Chondrocyte (in vitro differentiated cells): Measurements from ENCODE around the gene PAQR8. TPM values are rescaled to one million over a fixed set of nuclear protein-coding genes. Genes with fewer than 3 reads are reported as not detected.

Source experiments
- DNase-seq: peaks from one replicate; pipeline ENCODE4 v3.0.0; 2021; ENCODE audit warnings: mixed read lengths, low spot score
- H3K27ac Mint-ChIP-seq: one replicate; pipeline ENCODE4 v1.8.0; 2021; ENCODE audit warnings: mild to moderate bottlenecking, moderate library complexity, mixed read lengths; ENCODE audit not compliant: unreplicated experiment
- H3K27me3 Mint-ChIP-seq: 2 replicates; pipeline ENCODE4 v1.8.0; 2021; ENCODE audit warnings: low read depth, mixed read lengths
- H3K36me3 Mint-ChIP-seq: 2 replicates; pipeline ENCODE4 v1.8.0; 2021; ENCODE audit warnings: low read depth, mixed read lengths
- H3K4me1 Mint-ChIP-seq: 2 replicates; pipeline ENCODE4 v1.8.0; 2021; ENCODE audit warnings: low read depth, mild to moderate bottlenecking, mixed read lengths
- H3K4me3 Mint-ChIP-seq: one replicate; pipeline ENCODE4 v1.8.0; 2021; ENCODE audit warnings: mild to moderate bottlenecking, moderate library complexity, mixed read lengths; ENCODE audit not compliant: unreplicated experiment
- H3K9me3 Mint-ChIP-seq: 2 replicates; pipeline ENCODE4 v1.8.0; 2021; ENCODE audit warnings: low read depth, mixed read lengths
- total RNA-seq: library from RNA; stranded (reverse); gene quantifications from 3 replicates; pipeline ENCODE4 v1.2.1, GENCODE V29; 2021
- TF ChIP-seq, protein P1 (sequence below): fragments of 200-600 bp; sonication (generic); IDR thresholded peaks from 2 replicates; pipeline ENCODE4 v1.5.0; 2021; ENCODE audit warnings: antibody characterized with exemption, mild to moderate bottlenecking, moderate library complexity

Gene PAQR8
- total RNA-seq, 1 donor from 2014 or later: 3.6 TPM

DNA sequence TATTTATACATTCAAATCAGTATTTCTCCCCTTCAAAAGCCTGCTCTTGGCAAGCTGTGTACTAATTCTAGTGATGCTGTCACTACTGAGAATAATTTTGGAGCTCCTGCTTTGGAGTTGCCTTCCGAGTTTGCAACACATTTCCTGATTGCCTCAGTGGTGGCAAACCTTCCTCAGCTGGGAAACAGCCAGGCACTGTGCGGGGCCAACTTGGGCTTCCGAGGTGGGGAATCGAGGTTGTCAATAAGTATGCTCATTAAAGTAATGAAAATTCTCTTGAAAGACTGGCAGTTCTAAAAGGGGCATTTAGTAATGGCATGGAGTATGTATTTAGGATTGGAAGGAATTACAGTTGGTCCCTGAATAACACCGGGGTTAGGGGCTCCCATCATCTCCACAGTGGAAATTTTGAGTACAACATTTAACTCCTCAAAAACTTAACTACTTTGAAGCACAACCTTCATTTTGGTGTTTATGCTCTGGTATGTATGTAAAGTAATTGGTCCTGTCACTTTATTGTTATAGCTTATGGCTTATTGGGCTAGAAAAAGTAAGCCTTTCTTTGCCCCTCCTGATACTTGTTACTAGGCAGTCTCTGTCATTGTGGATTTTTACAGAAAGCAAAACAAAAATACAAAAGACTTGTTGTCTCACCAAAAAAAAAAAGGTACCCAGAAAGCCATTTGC lies 2.7 kb downstream of the PAQR8 start:
- DNase-seq: no peak
- TF ChIP-seq, protein P1, sequence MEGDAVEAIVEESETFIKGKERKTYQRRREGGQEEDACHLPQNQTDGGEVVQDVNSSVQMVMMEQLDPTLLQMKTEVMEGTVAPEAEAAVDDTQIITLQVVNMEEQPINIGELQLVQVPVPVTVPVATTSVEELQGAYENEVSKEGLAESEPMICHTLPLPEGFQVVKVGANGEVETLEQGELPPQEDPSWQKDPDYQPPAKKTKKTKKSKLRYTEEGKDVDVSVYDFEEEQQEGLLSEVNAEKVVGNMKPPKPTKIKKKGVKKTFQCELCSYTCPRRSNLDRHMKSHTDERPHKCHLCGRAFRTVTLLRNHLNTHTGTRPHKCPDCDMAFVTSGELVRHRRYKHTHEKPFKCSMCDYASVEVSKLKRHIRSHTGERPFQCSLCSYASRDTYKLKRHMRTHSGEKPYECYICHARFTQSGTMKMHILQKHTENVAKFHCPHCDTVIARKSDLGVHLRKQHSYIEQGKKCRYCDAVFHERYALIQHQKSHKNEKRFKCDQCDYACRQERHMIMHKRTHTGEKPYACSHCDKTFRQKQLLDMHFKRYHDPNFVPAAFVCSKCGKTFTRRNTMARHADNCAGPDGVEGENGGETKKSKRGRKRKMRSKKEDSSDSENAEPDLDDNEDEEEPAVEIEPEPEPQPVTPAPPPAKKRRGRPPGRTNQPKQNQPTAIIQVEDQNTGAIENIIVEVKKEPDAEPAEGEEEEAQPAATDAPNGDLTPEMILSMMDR: no peak
- H3K36me3 Mint-ChIP-seq: no peaks in the 10 kb centered on the region
- H3K27me3 Mint-ChIP-seq: no peaks in the 10 kb centered on the region
- H3K4me3 Mint-ChIP-seq: no peak overlapping the region
- peaks cover 35% of the 10 kb centered on the region for H3K4me1 Mint-ChIP-seq
- no peak overlapping the region for H3K27ac Mint-ChIP-seq
- no peaks in the 10 kb centered on the region for H3K9me3 Mint-ChIP-seq

DNA sequence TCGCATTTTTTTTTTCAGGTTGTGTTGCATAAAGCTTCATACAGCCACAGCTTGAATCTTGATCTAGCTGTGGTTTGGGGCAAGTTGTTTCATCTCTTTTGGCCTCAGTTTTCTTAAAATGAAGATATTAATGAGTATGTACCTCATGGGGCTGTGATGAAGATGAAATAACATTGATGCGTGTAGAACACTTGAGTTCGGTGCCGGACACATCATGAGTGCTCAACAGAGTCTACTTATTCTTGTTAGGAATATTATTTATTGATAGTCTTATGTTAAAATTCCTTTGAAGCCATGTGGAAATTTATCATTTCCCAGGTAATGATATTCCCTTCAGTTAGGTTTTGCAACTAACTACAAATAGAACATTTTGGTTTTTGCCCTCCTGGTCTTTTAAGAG lies 3.4 kb downstream of the PAQR8 start:
- TF ChIP-seq, protein P1: no peak
- H3K4me1 Mint-ChIP-seq: peaks cover 35% of the 10 kb centered on the region
- H3K27me3 Mint-ChIP-seq: no peaks in the 10 kb centered on the region
- no peaks in the 10 kb centered on the region for H3K36me3 Mint-ChIP-seq
- no peak overlapping the region for H3K4me3 Mint-ChIP-seq
- no peak for DNase-seq
- H3K27ac Mint-ChIP-seq: no peak overlapping the region
- H3K9me3 Mint-ChIP-seq: no peaks in the 10 kb centered on the region

DNA sequence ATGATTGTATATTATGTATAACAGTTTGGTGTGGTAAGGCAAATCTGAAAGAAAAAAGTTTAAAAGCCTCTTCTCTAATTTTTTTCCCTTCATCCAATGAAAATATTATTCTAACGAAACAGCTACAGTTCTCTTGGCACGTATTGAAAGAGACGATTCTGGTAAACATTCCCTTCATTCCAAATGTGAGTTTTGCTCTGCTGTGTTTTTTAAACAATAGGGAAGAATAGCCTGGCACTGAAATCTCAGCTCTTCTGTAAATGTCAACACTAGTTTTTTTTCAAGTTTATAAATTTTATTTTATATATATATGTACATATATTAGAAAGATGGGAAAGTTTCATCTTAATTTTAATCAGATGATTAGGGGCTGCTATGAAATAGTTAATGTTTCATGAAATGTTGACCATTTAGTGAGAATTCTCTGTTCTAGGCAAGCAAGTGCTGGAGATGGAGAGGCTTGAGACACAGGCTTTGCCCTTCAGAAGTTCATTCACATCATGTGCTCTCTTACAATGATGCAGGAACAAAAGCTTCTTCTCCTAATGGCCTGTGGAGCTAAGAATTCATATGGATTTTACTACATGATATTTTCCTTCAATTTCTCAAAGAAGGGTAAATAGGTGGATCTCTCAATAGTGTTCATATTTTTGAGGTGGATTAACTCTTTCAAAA lies 4.1 kb downstream of the PAQR8 start:
- Mint-ChIP-seq H3K27me3 (no peaks in the 10 kb centered on the region), H3K4me1 (peaks cover 35% of the 10 kb centered on the region), H3K27ac (no peak overlapping the region), H3K4me3 (no peak overlapping the region), H3K9me3 (no peaks in the 10 kb centered on the region), H3K36me3 (no peaks in the 10 kb centered on the region)
- DNase-seq: no peak
- TF ChIP-seq, protein P1: no peak

DNA sequence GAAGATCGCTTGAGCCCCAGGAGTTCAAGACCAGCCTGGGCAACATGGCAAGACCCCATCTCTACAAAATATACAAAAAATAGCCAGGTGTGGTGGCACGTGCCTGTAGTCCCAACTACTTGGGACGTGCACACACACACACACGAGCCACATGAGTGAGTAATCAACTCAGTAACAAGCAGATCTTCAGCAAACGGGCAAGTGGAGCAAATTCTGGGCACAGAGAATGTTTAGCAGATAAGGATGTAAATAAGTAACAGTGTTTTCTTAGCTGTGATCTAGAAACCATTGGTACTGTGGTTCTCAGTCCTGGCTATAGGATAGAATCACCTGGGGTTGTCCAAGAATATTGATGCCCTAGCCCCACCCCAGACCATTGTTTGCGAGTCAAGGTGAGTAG lies 6.1 kb downstream of the PAQR8 start:
- no peak overlapping the region for H3K4me3 Mint-ChIP-seq
- H3K36me3 Mint-ChIP-seq: no peaks in the 10 kb centered on the region
- no peak for DNase-seq
- H3K27me3 Mint-ChIP-seq: no peaks in the 10 kb centered on the region
- no peaks in the 10 kb centered on the region for H3K9me3 Mint-ChIP-seq
- H3K4me1 Mint-ChIP-seq: peaks cover 31% of the 10 kb centered on the region
- H3K27ac Mint-ChIP-seq: no peak overlapping the region
- TF ChIP-seq, protein P1: no peak

DNA sequence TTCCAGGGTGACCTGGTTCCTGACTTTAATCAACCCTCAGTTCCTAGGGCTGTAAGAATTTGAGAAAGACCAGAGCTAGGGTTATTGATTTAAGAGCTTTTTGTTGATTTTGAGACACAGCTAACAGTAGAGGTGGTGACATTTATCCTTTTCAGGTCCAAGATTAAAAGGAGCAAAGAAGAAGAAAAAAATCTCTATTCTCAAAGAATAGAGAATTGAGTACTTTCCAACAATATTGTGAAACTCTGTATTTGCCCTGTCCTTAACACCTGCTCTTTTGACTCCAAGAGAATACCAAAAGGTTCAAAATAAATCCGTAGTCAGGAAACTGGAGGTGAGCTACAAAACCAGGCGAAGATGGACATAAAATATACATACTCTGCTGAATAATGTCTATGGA lies 7.3 kb downstream of the PAQR8 start:
- no peaks in the 10 kb centered on the region for H3K27me3 Mint-ChIP-seq
- peaks cover 4% of the 10 kb centered on the region for H3K9me3 Mint-ChIP-seq
- TF ChIP-seq, protein P1: no peak

More for the DNA sequence above, 7.3 kb downstream of the PAQR8 start:
- H3K27ac Mint-ChIP-seq: no peak overlapping the region
- H3K4me1 Mint-ChIP-seq: peaks cover 24% of the 10 kb centered on the region
- H3K4me3 Mint-ChIP-seq: no peak overlapping the region
- no peak for DNase-seq
- peaks cover 5% of the 10 kb centered on the region for H3K36me3 Mint-ChIP-seq
